Occipital lobe (tissue), 2 donors: ENCODE results near the gene NUP50. TPM values are rescaled to one million over a fixed set of nuclear protein-coding genes. Genes with fewer than 3 reads are reported as not detected.
"Not testable (repeated sequence)": the region's sequence is repeated elsewhere in the genome, so short reads cannot be mapped to it uniquely, and the experiment has no call there.

Source experiments
- DNase-seq: peaks from one replicate; lab custom pipeline; 2025; lab: John Stamatoyannopoulos, UW
- total RNA-seq: library from RNA; depleted of rRNA; stranded (reverse); fragments of >200 nt; gene quantifications from one replicate; pipeline ENCODE4 v1.2.3, GENCODE V29; 2014

Gene NUP50
- total RNA-seq, 1 donor from 2014 or later, result 65.4 TPM

GRCh38 chr22:45159652-45160462, 3.9 kb upstream of the NUP50 start:
- no peak for DNase-seq

GRCh38 chr22:45162531-45162930, 1.2 kb upstream of the NUP50 start:
- DNase-seq, result no peak

GRCh38 chr22:45163099-45163450, 650 bp upstream of the NUP50 start:
- DNase-seq, result no peak

GRCh38 chr22:45164270-45165088, 754 bp downstream of the NUP50 start:
- no peak for DNase-seq

- no peak for DNase-seq
Observed at GRCh38 chr22:45166932-45167331, 3.2 kb downstream of the NUP50 start.

GRCh38 chr22:45169591-45170466, 6.1 kb downstream of the NUP50 start:
- DNase-seq, result no peak

GRCh38 chr22:45171830-45172229, 8.1 kb downstream of the NUP50 start:
- no peak for DNase-seq

- DNase-seq, result no peak
Observed at GRCh38 chr22:45172881-45173585, 9.3 kb downstream of the NUP50 start.

GRCh38 chr22:45179276-45180049, 15.7 kb downstream of the NUP50 start:
- no peak for DNase-seq

GRCh38 chr22:45180146-45180679, 16.5 kb downstream of the NUP50 start:
- no peak for DNase-seq

- DNase-seq, result no peak
Observed at GRCh38 chr22:45181240-45181639, 17.5 kb downstream of the NUP50 start.

- DNase-seq, result no peak
Observed at GRCh38 chr22:45181766-45182165, 18.0 kb downstream of the NUP50 start.

GRCh38 chr22:45183974-45184373, 20.2 kb downstream of the NUP50 start:
- no peak for DNase-seq

GRCh38 chr22:45185718-45186514, 22.2 kb downstream of the NUP50 start:
- no peak for DNase-seq

GRCh38 chr22:45187891-45188290, 24.2 kb downstream of the NUP50 start:
- no peak for DNase-seq

- no peak for DNase-seq
Observed at GRCh38 chr22:45188779-45189178, 25.1 kb downstream of the NUP50 start.

- DNase-seq, result no peak
Observed at GRCh38 chr22:45190202-45190872, 26.6 kb downstream of the NUP50 start.

GRCh38 chr22:45191746-45192145, 28.0 kb downstream of the NUP50 start:
- not testable (repeated sequence) for DNase-seq
